ENCODE data around the gene PLA2G6. TPM values are rescaled to one million over a fixed set of nuclear protein-coding genes. Genes with fewer than 3 reads are reported as not detected.
A peak's percentile ranks its signal among the peaks of the same experiment; 100 is the strongest.
"Not testable (repeated sequence)": the region's sequence is repeated elsewhere in the genome, so short reads cannot be mapped to it uniquely, and the experiment has no call there.

Gene PLA2G6
- polyA plus RNA-seq, 1 donor, result 71.1 TPM

- H3K36me3 ChIP-seq (ENCODE audit: control insufficient read depth, insufficient read depth, low read length), result peaks cover 15% of the 10 kb centered on the region
- DNase-seq, result no peak
- WGBS (ENCODE audit: insufficient coverage, low lambda C conversion rate), result no CpG with 5 or more reads among the region's 28 CpGs
These were observed 61.1 kb downstream of the PLA2G6 start for GRCh38 chr22:38120359-38121110.

GRCh38 chr22:38118747-38119146 lies 62.9 kb downstream of the PLA2G6 start:
- not testable (repeated sequence) for DNase-seq; H3K27ac ChIP-seq (ENCODE audit: low read length); H3K4me3 ChIP-seq (ENCODE audit: low read length); H3K4me1 ChIP-seq (ENCODE audit: control insufficient read depth, insufficient read depth, low read length); H3K27me3 ChIP-seq (ENCODE audit: control insufficient read depth, insufficient read depth, low read length); H3K9me3 ChIP-seq (ENCODE audit: control insufficient read depth, low read depth, low read length)
- peaks cover 16% of the 10 kb centered on the region for H3K36me3 ChIP-seq (ENCODE audit: control insufficient read depth, insufficient read depth, low read length)
- WGBS (ENCODE audit: insufficient coverage, low lambda C conversion rate), result no CpG with 5 or more reads among the region's 2 CpGs

More at GRCh38 chr22:38120359-38121110, 61.1 kb downstream of the PLA2G6 start:
- H3K27me3 ChIP-seq (ENCODE audit: control insufficient read depth, insufficient read depth, low read length), result no peaks in the 10 kb centered on the region
- H3K9me3 ChIP-seq (ENCODE audit: control insufficient read depth, low read depth, low read length), result no peaks in the 10 kb centered on the region
- no peak overlapping the region for H3K27ac ChIP-seq (ENCODE audit: low read length)
- no peaks in the 10 kb centered on the region for H3K4me1 ChIP-seq (ENCODE audit: control insufficient read depth, insufficient read depth, low read length)
- H3K4me3 ChIP-seq (ENCODE audit: low read length), result no peak overlapping the region

DNA sequence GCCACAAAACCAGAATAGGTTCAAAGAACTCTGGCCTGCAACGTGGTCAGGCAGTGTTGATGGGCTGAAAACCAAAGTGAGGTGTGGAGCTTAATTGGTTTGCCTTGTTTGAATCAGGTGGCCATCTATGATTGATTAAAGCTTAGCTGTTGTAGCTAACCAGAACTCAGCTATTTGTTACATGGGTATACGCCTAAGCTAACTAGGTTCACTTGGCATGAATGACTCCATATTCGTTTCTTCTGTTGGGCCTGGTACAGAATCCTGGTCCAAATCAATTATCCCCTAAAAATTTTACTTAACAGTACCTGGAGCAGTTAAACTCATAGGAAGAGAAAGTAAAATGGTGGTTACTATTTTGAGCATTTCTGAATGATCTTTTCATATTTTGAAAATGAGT lies 63.4 kb downstream of the PLA2G6 start:
- WGBS (ENCODE audit: insufficient coverage, low lambda C conversion rate), result no CpG with 5 or more reads among the region's 3 CpGs
- no peak overlapping the region for H3K27ac ChIP-seq (ENCODE audit: low read length)
- no peaks in the 10 kb centered on the region for H3K9me3 ChIP-seq (ENCODE audit: control insufficient read depth, low read depth, low read length)
- H3K27me3 ChIP-seq (ENCODE audit: control insufficient read depth, insufficient read depth, low read length), result no peaks in the 10 kb centered on the region
- peaks cover 16% of the 10 kb centered on the region for H3K36me3 ChIP-seq (ENCODE audit: control insufficient read depth, insufficient read depth, low read length)
- DNase-seq, result no peak
- peaks cover 3% of the 10 kb centered on the region for H3K4me1 ChIP-seq (ENCODE audit: control insufficient read depth, insufficient read depth, low read length)
- no peak overlapping the region for H3K4me3 ChIP-seq (ENCODE audit: low read length)

GRCh38 chr22:38117556-38117955 lies 64.1 kb downstream of the PLA2G6 start:
- H3K36me3 ChIP-seq (ENCODE audit: control insufficient read depth, insufficient read depth, low read length), result peaks cover 16% of the 10 kb centered on the region
- not testable (repeated sequence) for H3K9me3 ChIP-seq (ENCODE audit: control insufficient read depth, low read depth, low read length); DNase-seq; H3K27me3 ChIP-seq (ENCODE audit: control insufficient read depth, insufficient read depth, low read length); H3K27ac ChIP-seq (ENCODE audit: low read length); H3K4me3 ChIP-seq (ENCODE audit: low read length); H3K4me1 ChIP-seq (ENCODE audit: control insufficient read depth, insufficient read depth, low read length)
- WGBS (ENCODE audit: insufficient coverage, low lambda C conversion rate), result no CpG with 5 or more reads among the region's 10 CpGs

DNA sequence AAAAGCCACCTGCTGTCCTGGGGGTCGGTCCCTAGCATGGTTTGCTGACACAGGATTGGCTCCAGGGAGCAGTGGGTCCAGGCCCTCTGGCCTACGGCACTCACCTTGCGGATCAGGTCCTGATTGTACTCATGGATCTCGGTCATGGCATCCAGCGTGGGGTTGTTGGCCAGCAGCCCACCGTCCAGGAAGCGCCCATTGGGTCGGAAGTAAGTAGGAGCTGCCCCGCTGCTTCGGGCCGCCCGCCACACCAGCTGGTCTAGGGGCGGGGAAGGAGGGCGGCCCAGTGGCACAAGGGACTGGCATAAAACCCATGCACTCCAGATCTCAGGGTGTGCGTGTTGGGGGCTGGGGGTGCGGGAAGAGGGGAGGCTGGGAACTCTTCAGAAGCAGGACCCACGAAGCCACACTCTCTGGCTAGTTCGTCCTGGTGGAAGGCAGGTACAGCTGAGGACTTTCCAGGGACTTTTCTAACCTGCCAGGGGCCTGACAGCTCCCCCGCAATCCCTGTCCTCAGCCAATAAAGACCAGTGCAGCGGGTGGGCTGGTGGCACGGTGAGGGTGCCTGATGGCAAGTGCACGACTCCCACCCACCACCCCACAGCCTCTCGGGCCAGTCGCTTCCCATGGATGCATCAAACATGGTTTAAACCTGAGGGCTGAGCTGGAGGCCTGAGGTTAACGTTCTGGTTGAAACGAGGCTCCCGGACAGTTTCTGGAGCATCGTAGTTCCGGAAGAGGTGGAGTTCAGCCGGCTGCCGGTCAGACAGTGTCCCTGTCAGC lies 66.0 kb downstream of the PLA2G6 start:
- Histone ChIP-seq H3K36me3 (ENCODE audit: control insufficient read depth, insufficient read depth, low read length) (peaks cover 16% of the 10 kb centered on the region), H3K27me3 (ENCODE audit: control insufficient read depth, insufficient read depth, low read length) (no peaks in the 10 kb centered on the region), H3K4me1 (ENCODE audit: control insufficient read depth, insufficient read depth, low read length) (peaks cover 28% of the 10 kb centered on the region), H3K9me3 (ENCODE audit: control insufficient read depth, low read depth, low read length) (peaks cover 2% of the 10 kb centered on the region), H3K4me3 (ENCODE audit: low read length) (no peak overlapping the region), H3K27ac (ENCODE audit: low read length) (no peak overlapping the region)
- no CpG with 5 or more reads among the region's 31 CpGs for WGBS (ENCODE audit: insufficient coverage, low lambda C conversion rate)
- DNase-seq, result no peak

DNA sequence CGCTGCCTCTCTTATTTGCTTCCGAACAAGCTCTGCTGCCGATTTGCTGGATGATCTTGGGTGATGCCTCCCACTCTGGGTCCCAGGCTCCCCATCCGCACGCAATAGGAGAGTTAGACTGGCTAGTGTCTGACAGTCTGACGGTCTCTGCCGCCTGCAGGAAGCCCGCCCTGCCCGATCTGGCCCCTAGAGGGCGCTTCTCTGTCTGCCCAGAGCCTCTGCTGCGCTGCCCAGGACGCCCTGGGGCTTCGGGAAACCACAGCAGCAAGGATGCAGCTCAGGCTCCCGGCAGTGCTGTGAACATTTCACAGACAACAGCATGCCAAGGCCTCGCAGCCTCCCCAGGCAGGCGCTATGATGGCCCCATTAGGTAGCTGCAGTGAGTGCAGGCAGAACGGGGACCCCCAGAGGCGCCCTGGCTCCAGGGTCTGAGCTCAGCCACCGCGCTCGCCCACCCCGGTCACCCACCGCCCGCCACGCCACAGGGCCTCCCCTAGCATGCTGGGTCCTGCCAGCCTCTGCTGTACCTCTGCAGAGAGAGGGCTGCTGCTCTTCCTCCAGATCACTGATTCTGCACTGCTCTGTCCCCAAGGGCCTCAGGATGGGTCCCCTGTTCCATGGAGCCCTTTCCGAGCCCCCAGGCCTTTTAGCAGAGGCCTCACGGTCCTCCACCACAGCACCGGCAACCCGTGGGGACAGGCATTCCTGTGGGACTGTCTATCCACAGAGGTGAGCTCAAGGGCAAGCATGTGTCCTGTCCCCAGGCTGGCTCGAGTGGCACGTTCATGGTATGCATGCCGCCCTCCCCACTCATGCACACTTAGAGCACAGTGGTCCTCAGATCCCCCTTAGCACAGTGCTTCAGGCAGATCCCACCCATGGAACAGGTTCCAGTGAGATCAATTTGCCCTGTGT lies 66.9 kb downstream of the PLA2G6 start:
- Histone ChIP-seq H3K4me1 (ENCODE audit: control insufficient read depth, insufficient read depth, low read length) (peaks cover 29% of the 10 kb centered on the region), H3K36me3 (ENCODE audit: control insufficient read depth, insufficient read depth, low read length) (peaks cover 16% of the 10 kb centered on the region), H3K27ac (ENCODE audit: low read length) (no peak overlapping the region), H3K9me3 (ENCODE audit: control insufficient read depth, low read depth, low read length) (peaks cover 2% of the 10 kb centered on the region), H3K27me3 (ENCODE audit: control insufficient read depth, insufficient read depth, low read length) (no peaks in the 10 kb centered on the region), H3K4me3 (ENCODE audit: low read length) (no peak overlapping the region)
- DNase-seq, result peak; percentile 69 to 74
- WGBS (ENCODE audit: insufficient coverage, low lambda C conversion rate), result no CpG with 5 or more reads among the region's 32 CpGs

- peak overlapping the region; percentile 100 for H3K27ac ChIP-seq (ENCODE audit: low read length)
- no peaks in the 10 kb centered on the region for H3K27me3 ChIP-seq (ENCODE audit: control insufficient read depth, insufficient read depth, low read length)
- H3K4me1 ChIP-seq (ENCODE audit: control insufficient read depth, insufficient read depth, low read length), result peaks cover 53% of the 10 kb centered on the region
- peaks cover 2% of the 10 kb centered on the region for H3K9me3 ChIP-seq (ENCODE audit: control insufficient read depth, low read depth, low read length)
- no CpG with 5 or more reads among the region's 22 CpGs for WGBS (ENCODE audit: insufficient coverage, low lambda C conversion rate)
- peak in 1 of 2 donors; percentile 73 for DNase-seq
- peak overlapping the region; percentile 12 for H3K4me3 ChIP-seq (ENCODE audit: low read length)
- H3K36me3 ChIP-seq (ENCODE audit: control insufficient read depth, insufficient read depth, low read length), result peaks cover 30% of the 10 kb centered on the region
These were observed 69.2 kb downstream of the PLA2G6 start for GRCh38 chr22:38112381-38112780.

DNA sequence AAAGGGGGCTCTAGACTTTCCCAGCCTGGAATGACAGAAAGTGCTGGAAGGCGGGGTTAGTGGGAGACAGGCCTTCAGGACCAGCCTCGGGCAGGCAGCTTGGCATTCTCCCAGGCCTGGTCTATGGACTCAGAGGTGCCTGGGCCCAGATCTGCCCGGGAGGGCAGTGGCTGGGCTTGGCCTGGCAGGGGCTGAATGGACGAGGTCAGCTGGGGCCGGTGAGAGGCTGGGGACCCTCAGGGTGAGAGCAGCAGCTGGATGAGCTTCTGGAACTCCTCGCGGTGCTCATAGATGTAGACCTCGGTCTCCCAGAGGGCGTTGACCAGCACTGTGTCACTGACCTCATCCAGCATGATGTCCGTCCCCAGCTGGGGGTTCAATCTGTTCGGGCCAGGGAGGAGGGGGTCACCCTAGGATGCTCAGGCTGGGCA lies 69.7 kb downstream of the PLA2G6 start:
- DNase-seq, result peak in 1 of 2 donors; percentile 70
- Histone ChIP-seq H3K4me3 (ENCODE audit: low read length) (peak overlapping the region; percentile 73), H3K9me3 (ENCODE audit: control insufficient read depth, low read depth, low read length) (peaks cover 2% of the 10 kb centered on the region), H3K4me1 (ENCODE audit: control insufficient read depth, insufficient read depth, low read length) (peaks cover 56% of the 10 kb centered on the region), H3K27me3 (ENCODE audit: control insufficient read depth, insufficient read depth, low read length) (no peaks in the 10 kb centered on the region), H3K27ac (ENCODE audit: low read length) (peak overlapping the region; percentile 100), H3K36me3 (ENCODE audit: control insufficient read depth, insufficient read depth, low read length) (peaks cover 35% of the 10 kb centered on the region)
- no CpG with 5 or more reads among the region's 11 CpGs for WGBS (ENCODE audit: insufficient coverage, low lambda C conversion rate)

DNA sequence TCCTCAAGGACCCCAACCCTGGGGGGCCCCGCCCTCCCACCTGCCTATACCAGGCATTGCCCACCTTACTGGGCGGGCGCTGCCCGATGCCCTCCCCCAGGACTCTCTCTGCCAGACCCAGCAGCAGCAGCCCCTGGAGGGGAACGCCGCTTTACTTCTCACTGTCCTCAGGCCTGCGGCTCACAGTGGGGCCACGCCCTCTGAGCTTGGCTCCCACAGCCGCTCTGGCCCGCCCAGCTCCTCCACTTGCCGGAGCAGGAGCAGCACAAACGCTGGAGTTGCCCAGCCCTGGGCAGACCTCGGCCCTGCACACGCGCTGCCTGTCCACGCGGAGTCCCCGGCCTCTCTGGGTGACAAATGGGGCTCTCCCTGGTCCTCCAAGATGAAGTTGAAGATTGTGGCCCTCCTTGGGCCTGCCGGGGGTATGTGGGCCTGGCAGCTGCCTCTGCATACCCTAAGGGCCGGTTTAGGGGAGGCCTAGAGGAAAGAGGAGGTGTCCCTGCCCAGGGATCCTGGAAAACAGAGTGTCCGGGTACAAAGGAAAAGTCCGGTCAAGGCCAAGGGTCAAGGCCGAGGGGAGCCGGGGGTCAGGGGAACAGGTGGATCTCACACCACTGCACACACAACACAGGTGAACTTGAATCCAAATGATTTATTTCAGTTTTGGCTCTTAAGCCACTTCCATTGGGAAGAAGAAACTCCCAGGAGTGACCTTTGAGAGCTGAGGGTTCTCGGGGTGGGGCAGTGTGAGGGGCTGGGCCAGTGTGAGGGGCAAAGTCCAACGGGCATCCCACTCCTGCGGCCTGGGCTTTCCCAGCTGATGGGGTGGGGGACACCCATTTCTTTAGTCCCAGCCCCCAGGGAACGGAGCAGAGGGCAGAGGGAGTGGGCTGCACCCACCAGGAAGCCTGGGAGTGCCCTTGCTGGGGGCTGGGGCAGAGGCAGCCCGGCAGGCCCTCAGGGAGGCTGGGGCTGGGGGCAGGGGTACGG lies 70.5 kb downstream of the PLA2G6 start:
- Histone ChIP-seq H3K27me3 (ENCODE audit: control insufficient read depth, insufficient read depth, low read length) (no peaks in the 10 kb centered on the region), H3K36me3 (ENCODE audit: control insufficient read depth, insufficient read depth, low read length) (peaks cover 38% of the 10 kb centered on the region), H3K27ac (ENCODE audit: low read length) (peak overlapping the region; percentile 100), H3K4me1 (ENCODE audit: control insufficient read depth, insufficient read depth, low read length) (peaks cover 56% of the 10 kb centered on the region), H3K9me3 (ENCODE audit: control insufficient read depth, low read depth, low read length) (peaks cover 2% of the 10 kb centered on the region), H3K4me3 (ENCODE audit: low read length) (peak overlapping the region; percentile 73)
- WGBS (ENCODE audit: insufficient coverage, low lambda C conversion rate), result no CpG with 5 or more reads among the region's 30 CpGs
- DNase-seq, result peak; percentile 87 to 94
